ENCODE results near the gene GAMT. TPM values are rescaled to one million over a fixed set of nuclear protein-coding genes. Genes with fewer than 3 reads are reported as not detected.
"Not testable (repeated sequence)": the region's sequence is repeated elsewhere in the genome, so short reads cannot be mapped to it uniquely, and the experiment has no call there.

Gene GAMT
- total RNA-seq, 2 experiments from 2014 or later, result 36.5 to 37.6 TPM

GRCh38 chr19:1425902-1426301, 24.6 kb upstream of the GAMT start:
- DNase-seq, result no peak
- Mint-ChIP-seq H3K9me3 (no peaks in the 10 kb centered on the region), H3K27ac (no peak overlapping the region), H3K4me3 (no peak overlapping the region), H3K4me1 (peaks cover 2% of the 10 kb centered on the region), H3K36me3 (peaks cover 17% of the 10 kb centered on the region), H3K27me3 (no peaks in the 10 kb centered on the region)

- no peak overlapping the region for H3K27ac Mint-ChIP-seq
- H3K4me3 Mint-ChIP-seq, result no peak overlapping the region
- peaks cover 2% of the 10 kb centered on the region for H3K4me1 Mint-ChIP-seq
- DNase-seq, result no peak
- H3K27me3 Mint-ChIP-seq, result no peaks in the 10 kb centered on the region
- peaks cover 18% of the 10 kb centered on the region for H3K36me3 Mint-ChIP-seq
- H3K9me3 Mint-ChIP-seq, result no peaks in the 10 kb centered on the region
These were observed 23.9 kb upstream of the GAMT start for GRCh38 chr19:1425102-1425837.

DNA sequence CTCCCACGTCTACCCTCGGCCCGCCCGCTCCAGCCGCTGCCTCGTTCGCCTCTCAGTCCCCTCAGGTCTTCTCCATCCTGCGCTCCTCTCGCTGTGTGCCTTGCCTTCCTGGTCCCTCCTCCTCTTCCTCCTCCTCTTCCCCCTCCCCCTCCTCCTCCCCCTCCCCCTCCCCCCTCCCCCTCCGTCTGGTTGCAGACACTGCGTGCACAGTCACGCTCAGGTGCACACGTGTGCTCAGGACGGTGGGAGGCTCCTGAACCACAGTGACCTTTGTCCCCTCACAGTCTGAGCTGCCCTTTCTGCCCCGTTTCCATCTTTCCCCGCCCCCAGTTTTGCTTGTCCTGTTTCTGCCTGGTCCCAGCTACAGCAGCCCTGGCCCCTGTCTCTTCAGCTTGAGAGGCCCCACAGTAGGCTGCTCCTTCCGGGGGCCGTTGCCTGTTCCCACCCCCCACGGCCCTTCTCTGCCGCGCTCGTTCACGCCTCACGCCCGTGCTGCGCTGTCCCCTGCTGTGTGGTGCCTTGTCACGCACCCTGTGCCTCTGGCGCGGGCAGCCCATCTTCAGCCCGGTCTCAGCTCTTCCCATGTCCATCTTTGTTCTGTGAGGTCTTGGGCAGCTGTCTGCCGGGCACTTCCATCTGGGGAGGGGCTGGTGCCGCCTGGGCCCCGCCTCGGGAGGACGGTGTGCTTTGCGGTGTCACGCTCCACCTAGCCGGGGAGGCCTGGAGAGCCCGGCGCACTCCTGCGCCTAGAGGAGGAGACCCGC, 23.0 kb upstream of the GAMT start:
- H3K27ac Mint-ChIP-seq, result no peak overlapping the region
- no peak overlapping the region for H3K4me3 Mint-ChIP-seq
- H3K36me3 Mint-ChIP-seq, result peaks cover 22% of the 10 kb centered on the region
- H3K27me3 Mint-ChIP-seq, result no peaks in the 10 kb centered on the region
- peaks cover 2% of the 10 kb centered on the region for H3K4me1 Mint-ChIP-seq
- DNase-seq, result no peak
- H3K9me3 Mint-ChIP-seq, result no peaks in the 10 kb centered on the region

- DNase-seq, result no peak
- Mint-ChIP-seq H3K27me3 (no peaks in the 10 kb centered on the region), H3K27ac (no peak overlapping the region), H3K4me3 (no peak overlapping the region), H3K9me3 (no peaks in the 10 kb centered on the region), H3K4me1 (peaks cover 2% of the 10 kb centered on the region), H3K36me3 (peaks cover 24% of the 10 kb centered on the region)
These were observed 22.3 kb upstream of the GAMT start for GRCh38 chr19:1423436-1424191.

GRCh38 chr19:1422943-1423342, 21.6 kb upstream of the GAMT start:
- H3K4me3 Mint-ChIP-seq, result no peak overlapping the region
- H3K36me3 Mint-ChIP-seq, result peaks cover 24% of the 10 kb centered on the region
- no peak for DNase-seq
- H3K27ac Mint-ChIP-seq, result no peak overlapping the region
- peaks cover 2% of the 10 kb centered on the region for H3K4me1 Mint-ChIP-seq
- H3K27me3 Mint-ChIP-seq, result no peaks in the 10 kb centered on the region
- H3K9me3 Mint-ChIP-seq, result no peaks in the 10 kb centered on the region

GRCh38 chr19:1422360-1422759, 21.0 kb upstream of the GAMT start:
- Mint-ChIP-seq H3K4me1 (peaks cover 6% of the 10 kb centered on the region), H3K27me3 (no peaks in the 10 kb centered on the region), H3K27ac (no peak overlapping the region), H3K9me3 (no peaks in the 10 kb centered on the region), H3K36me3 (peaks cover 28% of the 10 kb centered on the region), H3K4me3 (no peak overlapping the region)
- no peak for DNase-seq

- DNase-seq, result no peak
- no peak overlapping the region for H3K27ac Mint-ChIP-seq
- H3K36me3 Mint-ChIP-seq, result peaks cover 29% of the 10 kb centered on the region
- H3K27me3 Mint-ChIP-seq, result no peaks in the 10 kb centered on the region
- H3K4me1 Mint-ChIP-seq, result peaks cover 8% of the 10 kb centered on the region
- no peaks in the 10 kb centered on the region for H3K9me3 Mint-ChIP-seq
- no peak overlapping the region for H3K4me3 Mint-ChIP-seq
These were observed 20.6 kb upstream of the GAMT start for GRCh38 chr19:1421958-1422305.

DNA sequence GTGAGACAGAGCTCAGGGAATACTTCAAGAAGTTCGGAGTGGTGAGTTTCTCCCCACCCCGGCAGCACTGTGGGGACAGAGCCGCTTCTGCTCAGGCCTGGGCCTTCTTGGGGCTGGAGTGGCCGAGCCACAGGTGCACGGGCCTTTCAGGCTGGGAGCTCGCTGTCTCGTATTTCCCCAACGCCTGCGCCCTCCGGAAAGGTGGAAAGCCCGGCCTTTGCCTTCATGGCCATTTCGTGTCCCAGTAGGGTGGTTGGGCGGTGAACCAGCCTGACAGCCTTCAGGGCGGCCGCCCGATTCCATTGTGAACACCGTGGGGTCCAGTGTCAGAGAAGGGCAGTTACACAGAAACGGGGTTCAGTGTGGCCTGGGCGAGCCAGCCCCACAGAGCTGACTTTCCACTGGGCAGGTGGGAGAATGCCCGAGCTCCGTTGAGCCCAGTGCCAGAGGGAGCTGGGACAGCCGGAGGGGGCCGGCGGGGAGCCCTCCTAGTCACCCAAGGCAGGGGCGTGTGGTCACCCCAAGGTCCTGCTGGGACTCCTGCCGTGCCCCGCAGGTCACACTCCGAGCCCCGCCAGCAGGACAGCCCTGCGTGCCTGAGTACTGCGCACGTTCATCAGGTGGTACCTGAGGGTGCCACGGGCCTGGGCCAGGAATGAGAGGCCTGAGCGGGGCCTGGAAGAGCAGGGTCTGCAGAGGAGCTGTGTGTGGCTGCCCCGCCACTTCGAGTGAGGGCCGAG, 20.0 kb upstream of the GAMT start:
- no peak for DNase-seq
- peaks cover 10% of the 10 kb centered on the region for H3K4me1 Mint-ChIP-seq
- H3K36me3 Mint-ChIP-seq, result peaks cover 28% of the 10 kb centered on the region
- no peaks in the 10 kb centered on the region for H3K9me3 Mint-ChIP-seq
- no peaks in the 10 kb centered on the region for H3K27me3 Mint-ChIP-seq
- no peak overlapping the region for H3K27ac Mint-ChIP-seq
- no peak overlapping the region for H3K4me3 Mint-ChIP-seq

GRCh38 chr19:1420590-1420989, 19.2 kb upstream of the GAMT start:
- Mint-ChIP-seq H3K36me3 (peaks cover 28% of the 10 kb centered on the region), H3K9me3 (no peaks in the 10 kb centered on the region), H3K27ac (no peak overlapping the region), H3K4me1 (peaks cover 18% of the 10 kb centered on the region), H3K27me3 (no peaks in the 10 kb centered on the region), H3K4me3 (no peak overlapping the region)
- no peak for DNase-seq

DNA sequence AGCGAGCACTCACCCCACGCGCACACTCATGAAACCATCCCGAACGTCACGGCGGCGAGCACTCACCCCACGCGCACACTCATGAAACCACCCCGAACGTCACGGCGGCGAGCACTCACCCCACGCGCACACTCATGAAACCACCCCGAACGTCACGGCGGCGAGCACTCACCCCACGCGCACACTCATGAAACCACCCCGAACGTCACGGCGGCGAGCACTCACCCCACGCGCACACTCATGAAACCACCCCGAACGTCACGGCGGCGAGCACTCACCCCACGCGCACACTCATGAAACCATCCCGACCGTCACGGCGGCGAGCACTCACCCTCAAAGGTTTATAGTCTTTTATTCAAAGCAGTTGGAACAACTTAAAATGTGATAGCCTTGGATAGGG, 18.7 kb upstream of the GAMT start:
- not testable (repeated sequence) for H3K27me3 Mint-ChIP-seq, H3K4me3 Mint-ChIP-seq, H3K27ac Mint-ChIP-seq, H3K9me3 Mint-ChIP-seq, DNase-seq
- Mint-ChIP-seq H3K4me1 (peaks cover 22% of the 10 kb centered on the region), H3K36me3 (peaks cover 31% of the 10 kb centered on the region)

DNA sequence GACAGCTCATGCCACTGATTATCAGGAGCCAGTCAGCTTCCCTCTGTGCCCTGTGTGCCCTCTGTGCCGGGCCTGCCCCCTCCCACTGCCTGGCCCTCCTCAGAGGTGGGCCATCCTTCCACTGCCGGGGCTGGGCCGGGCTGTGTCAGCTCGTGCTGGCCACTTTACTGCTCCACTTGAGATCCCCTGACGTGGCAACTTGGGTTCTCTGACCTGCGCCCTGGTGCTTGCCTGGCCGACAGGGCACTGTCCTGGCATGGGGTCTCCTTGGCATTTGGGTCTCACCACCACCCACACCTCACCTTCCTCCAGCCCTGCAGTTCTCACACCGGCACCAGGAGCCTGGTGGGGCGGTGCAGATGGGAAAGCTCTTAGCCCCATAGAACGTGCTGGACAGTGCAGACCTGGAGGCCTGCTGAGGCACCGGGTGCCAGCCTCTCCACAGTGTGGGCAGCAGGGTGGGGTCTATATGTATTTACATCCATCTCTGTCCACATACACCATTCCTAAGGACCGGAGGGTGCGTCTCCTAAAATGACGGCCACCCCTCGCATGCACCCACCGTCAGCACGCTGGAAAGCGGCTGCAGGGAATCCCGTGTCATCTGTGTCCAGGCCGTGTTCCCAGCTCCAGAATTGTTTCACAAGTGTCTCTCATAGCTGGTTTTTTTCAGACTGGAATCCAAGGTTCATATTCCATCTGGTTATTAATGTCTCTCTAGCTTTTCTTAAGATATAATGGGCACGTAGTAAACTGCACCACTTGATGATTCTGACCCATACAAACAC, 17.8 kb upstream of the GAMT start:
- Mint-ChIP-seq H3K27me3 (no peaks in the 10 kb centered on the region), H3K4me3 (no peak overlapping the region), H3K9me3 (no peaks in the 10 kb centered on the region), H3K36me3 (peaks cover 29% of the 10 kb centered on the region), H3K4me1 (peaks cover 26% of the 10 kb centered on the region), H3K27ac (no peak overlapping the region)
- no peak for DNase-seq

GRCh38 chr19:1418496-1418775, 17.1 kb upstream of the GAMT start:
- H3K36me3 Mint-ChIP-seq, result peaks cover 31% of the 10 kb centered on the region

DNA sequence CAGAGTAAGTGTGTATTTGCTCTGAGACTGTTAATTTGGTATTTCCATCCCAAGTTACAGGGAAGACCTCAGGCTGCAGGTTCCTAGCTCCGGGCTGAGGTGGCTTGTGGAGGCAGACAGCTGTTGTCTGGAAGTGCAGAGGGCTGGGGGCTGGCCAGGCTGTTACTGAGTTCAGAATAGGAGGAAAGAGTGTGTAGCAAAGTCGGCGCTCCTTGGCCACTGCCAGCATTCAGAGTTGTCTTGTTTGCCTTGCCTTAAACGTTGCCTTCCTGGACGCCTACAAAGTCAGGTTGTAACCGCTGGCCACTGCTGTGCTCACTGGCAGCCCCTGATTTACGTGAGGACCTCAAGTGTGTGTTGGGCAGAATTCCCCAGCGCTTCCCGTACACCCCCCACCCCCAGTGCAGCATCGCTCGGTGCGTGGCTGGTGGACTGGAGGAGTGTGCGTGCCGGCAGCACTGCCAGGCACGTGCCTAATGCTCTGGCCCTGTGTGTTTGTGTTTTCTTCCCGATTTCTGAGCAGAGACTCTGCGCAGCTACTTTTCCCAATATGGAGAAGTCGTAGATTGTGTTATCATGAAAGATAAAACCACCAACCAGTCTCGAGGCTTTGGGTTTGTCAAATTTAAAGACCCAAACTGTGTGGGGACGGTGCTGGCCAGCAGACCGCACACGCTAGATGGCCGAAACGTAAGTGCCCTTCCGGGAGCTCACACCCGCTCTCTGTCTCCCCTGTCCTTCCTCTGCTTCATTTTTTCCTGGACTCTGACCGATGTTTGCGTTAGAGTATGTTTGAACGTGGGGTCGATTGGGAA, 16.5 kb upstream of the GAMT start:
- H3K4me1 Mint-ChIP-seq, result peaks cover 34% of the 10 kb centered on the region
- peaks cover 30% of the 10 kb centered on the region for H3K36me3 Mint-ChIP-seq
- H3K27me3 Mint-ChIP-seq, result no peaks in the 10 kb centered on the region
- peak overlapping the region; percentile 19 for H3K27ac Mint-ChIP-seq
- H3K4me3 Mint-ChIP-seq, result no peak overlapping the region
- DNase-seq, result no peak
- no peaks in the 10 kb centered on the region for H3K9me3 Mint-ChIP-seq

More at GRCh38 chr19:1418496-1418775, 17.1 kb upstream of the GAMT start:
- no peak for DNase-seq
- H3K27ac Mint-ChIP-seq, result no peak overlapping the region
- H3K9me3 Mint-ChIP-seq, result no peaks in the 10 kb centered on the region
- peaks cover 29% of the 10 kb centered on the region for H3K4me1 Mint-ChIP-seq
- no peak overlapping the region for H3K4me3 Mint-ChIP-seq
- H3K27me3 Mint-ChIP-seq, result no peaks in the 10 kb centered on the region

GRCh38 chr19:1417145-1417544, 15.8 kb upstream of the GAMT start:
- Mint-ChIP-seq H3K27ac (no peak overlapping the region), H3K4me3 (no peak overlapping the region), H3K4me1 (peaks cover 38% of the 10 kb centered on the region), H3K36me3 (peaks cover 31% of the 10 kb centered on the region), H3K27me3 (no peaks in the 10 kb centered on the region), H3K9me3 (no peaks in the 10 kb centered on the region)
- no peak for DNase-seq

Data from activated naive CD8-positive, alpha-beta T cell treated with anti-CD3 and anti-CD28 coated beads for 36 hours (primary cell).